Fibroblast of lung (primary cell): ENCODE measurements around the gene GNB5. TPM values are rescaled to one million over a fixed set of nuclear protein-coding genes. Genes with fewer than 3 reads are reported as not detected.

Source experiments
- DNase-seq, 2 donors: peaks; one replicate each; pipeline versions ENCODE4 v3.0.0 to v3.0.0-alpha.2; 2010; ENCODE audit warnings: low read depth in 2 of 2
- H2AFZ ChIP-seq: 2 replicates; pipeline ENCODE4 v1.5.1; 2012; ENCODE audit warnings: low read length, control low read depth, inconsistent platforms
- H3K27ac ChIP-seq: 2 replicates; pipeline ENCODE4 v1.5.1; 2011; ENCODE audit warnings: low read length, control low read depth; ENCODE audit not compliant: insufficient read depth
- H3K27me3 ChIP-seq: 2 replicates; pipeline ENCODE4 v1.5.1; 2011; ENCODE audit warnings: mild to moderate bottlenecking, low read length; ENCODE audit not compliant: control insufficient read depth, insufficient read depth
- H3K36me3 ChIP-seq: 2 replicates; pipeline ENCODE4 v1.5.1; 2011; ENCODE audit warnings: low read length; ENCODE audit not compliant: control insufficient read depth, insufficient read depth
- H3K4me1 ChIP-seq: 2 replicates; pipeline ENCODE4 v1.5.1; 2011; ENCODE audit warnings: low read length; ENCODE audit not compliant: control insufficient read depth, insufficient read depth; ENCODE audit errors: extremely low read depth
- H3K4me2 ChIP-seq: 2 replicates; pipeline ENCODE4 v1.5.1; 2011; ENCODE audit warnings: low read length, control low read depth; ENCODE audit not compliant: insufficient read depth; ENCODE audit errors: extremely low read depth
- H3K4me3 ChIP-seq, 4 experiments: fragments of 200-600 bp in 1 of 4; sonication (generic) in 1 of 4; replicated peaks in 1 of 4; 2 replicates each; pipeline ENCODE4 v1.5.1; 2011 to 2016; ENCODE audit warnings: low read length in 4 of 4, low read depth in 3 of 4, mild to moderate bottlenecking in 3 of 4, control low read depth in 2 of 4, inconsistent platforms in 1 of 4, mixed read lengths in 1 of 4; ENCODE audit not compliant: insufficient read depth in 1 of 4; ENCODE audit errors: control extremely low read depth in 1 of 4
- H3K79me2 ChIP-seq: 2 replicates; pipeline ENCODE4 v1.5.1; 2012; ENCODE audit warnings: mild to moderate bottlenecking, low read length, inconsistent platforms; ENCODE audit not compliant: control insufficient read depth, insufficient read depth
- H3K9ac ChIP-seq: 2 replicates; pipeline ENCODE4 v1.5.1; 2011; ENCODE audit warnings: mild to moderate bottlenecking, low read length, control low read depth; ENCODE audit not compliant: insufficient read depth
- H3K9me3 ChIP-seq: 2 replicates; pipeline ENCODE4 v1.5.1; 2012; ENCODE audit warnings: low read depth, low read length; ENCODE audit not compliant: control insufficient read depth, insufficient read depth
- H4K20me1 ChIP-seq: 2 replicates; pipeline ENCODE4 v1.5.1; 2011; ENCODE audit warnings: low read length; ENCODE audit not compliant: control insufficient read depth, insufficient read depth; ENCODE audit errors: extremely low read depth
- EZH2 ChIP-seq: IDR thresholded peaks from 2 replicates; pipeline ENCODE4 v1.5.1; 2012; ENCODE audit warnings: low read length, control low read depth, mild to moderate bottlenecking; ENCODE audit errors: missing control alignments
- polyA plus RNA-seq, 2 donors: library from polyadenylated mRNA; depleted of rRNA in 1 of 2; stranded (reverse) in 1 of 2; unstranded in 1 of 2; fragments of >200 nt; gene quantifications; 2 replicates each; pipeline ENCODE4 v1.2.1, GENCODE V29; 2011 to 2012; ENCODE audit warnings: missing spikeins in 1 of 2
- total RNA-seq: library from RNA; depleted of rRNA; stranded (reverse); fragments of >200 nt; gene quantifications from 2 replicates; pipeline ENCODE4 v1.2.1, GENCODE V29; 2014
- TF ChIP-seq, protein P1 (sequence below), 2 donors: IDR thresholded peaks in 1 of 2; conservative IDR thresholded peaks in 1 of 2; 1 replicate in 1 of 2; 2 replicates in 1 of 2; pipeline ENCODE4 v1.5.1; 2011 to 2012; ENCODE audit warnings: low read length in 2 of 2, control low read depth in 1 of 2, inconsistent platforms in 1 of 2, low read depth in 1 of 2, mild to moderate bottlenecking in 1 of 2

The GNB5 gene
- total and polyA plus RNA-seq, 2 donors (not counting 1 experiment from before 2014, with no cell fraction given), result 44.0 to 52.2 TPM

DNA sequence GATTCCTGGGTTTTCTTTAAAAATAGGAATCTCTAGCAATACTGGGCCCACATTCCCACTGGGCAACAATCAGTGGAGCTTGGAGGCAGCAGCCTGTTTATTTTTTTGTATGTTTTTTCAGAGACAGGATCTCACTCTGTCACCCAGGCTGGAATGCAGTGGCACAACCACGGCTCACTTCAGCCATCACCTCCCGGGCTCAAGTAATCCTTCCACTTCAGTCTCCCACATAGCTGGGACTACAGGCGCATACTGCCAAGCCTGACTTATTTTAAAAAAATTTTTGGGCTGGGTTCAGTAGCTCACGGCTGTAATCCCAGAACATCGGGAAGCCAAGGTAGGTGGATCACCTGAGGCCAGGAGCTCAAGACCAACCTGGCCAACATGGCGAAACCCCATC is 29.1 kb upstream of the GNB5 start:
- DNase-seq, result no peak
- TF ChIP-seq EZH2, result no peak
- TF ChIP-seq, protein P1, sequence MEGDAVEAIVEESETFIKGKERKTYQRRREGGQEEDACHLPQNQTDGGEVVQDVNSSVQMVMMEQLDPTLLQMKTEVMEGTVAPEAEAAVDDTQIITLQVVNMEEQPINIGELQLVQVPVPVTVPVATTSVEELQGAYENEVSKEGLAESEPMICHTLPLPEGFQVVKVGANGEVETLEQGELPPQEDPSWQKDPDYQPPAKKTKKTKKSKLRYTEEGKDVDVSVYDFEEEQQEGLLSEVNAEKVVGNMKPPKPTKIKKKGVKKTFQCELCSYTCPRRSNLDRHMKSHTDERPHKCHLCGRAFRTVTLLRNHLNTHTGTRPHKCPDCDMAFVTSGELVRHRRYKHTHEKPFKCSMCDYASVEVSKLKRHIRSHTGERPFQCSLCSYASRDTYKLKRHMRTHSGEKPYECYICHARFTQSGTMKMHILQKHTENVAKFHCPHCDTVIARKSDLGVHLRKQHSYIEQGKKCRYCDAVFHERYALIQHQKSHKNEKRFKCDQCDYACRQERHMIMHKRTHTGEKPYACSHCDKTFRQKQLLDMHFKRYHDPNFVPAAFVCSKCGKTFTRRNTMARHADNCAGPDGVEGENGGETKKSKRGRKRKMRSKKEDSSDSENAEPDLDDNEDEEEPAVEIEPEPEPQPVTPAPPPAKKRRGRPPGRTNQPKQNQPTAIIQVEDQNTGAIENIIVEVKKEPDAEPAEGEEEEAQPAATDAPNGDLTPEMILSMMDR (conservative IDR thresholded peaks at IDR 0.05 in 1 of 2, IDR thresholded peaks at IDR 0.05 in 1 of 2; ENCODE audit: low read depth in 1 of 2, low read length in 2 of 2), result no peak
- no peaks in the 10 kb centered on the region for H4K20me1 ChIP-seq
- no peaks in the 10 kb centered on the region for H3K79me2 ChIP-seq
- no peak overlapping the region for H2AFZ ChIP-seq
- H3K27ac ChIP-seq, result no peak overlapping the region
- H3K9ac ChIP-seq, result no peak overlapping the region
- H3K4me3 ChIP-seq, result no peak overlapping the region
- no peaks in the 10 kb centered on the region for H3K9me3 ChIP-seq
- no peaks in the 10 kb centered on the region for H3K36me3 ChIP-seq
- peaks cover 9% of the 10 kb centered on the region for H3K27me3 ChIP-seq
- no peaks in the 10 kb centered on the region for H3K4me1 ChIP-seq
- no peak overlapping the region for H3K4me2 ChIP-seq

DNA sequence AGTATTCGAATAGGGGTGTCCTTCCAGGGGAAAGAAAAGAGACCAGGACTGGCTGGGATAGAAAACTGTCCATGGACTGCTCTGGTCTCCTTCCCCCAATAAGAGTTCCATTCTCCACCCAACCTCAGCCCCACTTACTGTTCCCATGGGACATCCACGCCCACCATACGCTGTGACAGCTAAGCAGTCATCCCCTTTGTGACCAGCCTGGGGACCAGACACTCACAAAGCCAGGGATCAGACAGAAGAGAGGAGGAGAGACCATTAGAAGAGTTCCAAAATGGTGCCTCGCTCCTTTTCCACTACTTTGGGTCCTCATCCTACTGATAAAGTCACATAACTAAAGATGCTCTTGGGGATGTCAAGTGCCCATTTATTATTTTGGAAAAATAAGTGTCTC is 27.6 kb upstream of the GNB5 start:
- Histone ChIP-seq H3K36me3 (no peaks in the 10 kb centered on the region), H3K4me2 (no peak overlapping the region), H3K27ac (no peak overlapping the region), H2AFZ (no peak overlapping the region), H3K9me3 (no peaks in the 10 kb centered on the region), H3K9ac (no peak overlapping the region), H3K4me3 (no peak overlapping the region), H3K4me1 (no peaks in the 10 kb centered on the region), H3K79me2 (no peaks in the 10 kb centered on the region), H4K20me1 (no peaks in the 10 kb centered on the region), H3K27me3 (peaks cover 11% of the 10 kb centered on the region)
- no peak for TF ChIP-seq EZH2
- TF ChIP-seq, protein P1 (conservative IDR thresholded peaks at IDR 0.05 in 1 of 2, IDR thresholded peaks at IDR 0.05 in 1 of 2; ENCODE audit: low read depth in 1 of 2, low read length in 2 of 2), result no peak
- DNase-seq, result no peak

DNA sequence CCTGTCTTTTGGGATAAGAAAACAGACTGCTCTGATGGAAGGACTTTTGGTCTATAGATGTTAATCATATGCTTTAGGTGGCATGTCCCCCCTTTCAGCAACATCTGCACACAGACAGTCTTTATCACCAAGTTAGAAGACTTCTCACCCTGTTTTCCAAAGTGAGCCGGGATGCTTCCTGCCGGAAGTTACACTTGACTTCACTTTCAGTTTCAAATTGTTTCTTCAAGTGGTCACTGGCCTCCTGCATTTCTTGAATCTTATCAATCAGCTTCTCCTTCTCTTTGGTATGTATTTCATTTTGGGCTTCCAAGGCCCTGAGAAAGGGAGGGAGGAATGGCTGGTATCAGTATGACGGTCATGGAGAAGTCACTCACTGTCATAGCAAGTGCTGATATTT is 27.2 kb upstream of the GNB5 start:
- H4K20me1 ChIP-seq, result no peaks in the 10 kb centered on the region
- H3K4me2 ChIP-seq, result no peak overlapping the region
- H3K27me3 ChIP-seq, result peaks cover 12% of the 10 kb centered on the region
- no peak for DNase-seq
- no peak overlapping the region for H3K27ac ChIP-seq
- TF ChIP-seq, protein P1 (conservative IDR thresholded peaks at IDR 0.05 in 1 of 2, IDR thresholded peaks at IDR 0.05 in 1 of 2; ENCODE audit: low read depth in 1 of 2, low read length in 2 of 2), result no peak
- TF ChIP-seq EZH2, result no peak
- H3K9ac ChIP-seq, result no peak overlapping the region
- H3K79me2 ChIP-seq, result no peaks in the 10 kb centered on the region
- H3K4me1 ChIP-seq, result no peaks in the 10 kb centered on the region
- no peak overlapping the region for H3K4me3 ChIP-seq
- H3K9me3 ChIP-seq, result no peaks in the 10 kb centered on the region
- no peak overlapping the region for H2AFZ ChIP-seq
- no peaks in the 10 kb centered on the region for H3K36me3 ChIP-seq
